NCI-H510A treated with DMSO at 0.1 percent for 48 hours (cell line): ENCODE data around the gene DCAF6.

Experiments
- DNase-seq: peaks from one replicate; lab custom pipeline; 2025; lab: John Stamatoyannopoulos, UW

The DCAF6 gene

GRCh38 chr1:167957710-167958109 lies 21.2 kb downstream of the DCAF6 start:
- no peak for DNase-seq

- DNase-seq = no peak
Measured at GRCh38 chr1:167964646-167965045, 28.2 kb downstream of the DCAF6 start.

GRCh38 chr1:167966050-167966449 lies 29.6 kb downstream of the DCAF6 start:
- DNase-seq = no peak

- DNase-seq = no peak
Measured at GRCh38 chr1:167968569-167968968, 32.1 kb downstream of the DCAF6 start.

GRCh38 chr1:167973832-167974231 lies 37.3 kb downstream of the DCAF6 start:
- no peak for DNase-seq

GRCh38 chr1:167974698-167975097 lies 38.2 kb downstream of the DCAF6 start:
- no peak for DNase-seq

- no peak for DNase-seq
Measured at GRCh38 chr1:167977245-167977644, 40.8 kb downstream of the DCAF6 start.

GRCh38 chr1:167981933-167982332 lies 45.5 kb downstream of the DCAF6 start:
- no peak for DNase-seq

GRCh38 chr1:167983797-167984420 lies 47.4 kb downstream of the DCAF6 start:
- no peak for DNase-seq

GRCh38 chr1:167984886-167985489 lies 48.5 kb downstream of the DCAF6 start:
- DNase-seq = no peak

GRCh38 chr1:167987174-167987573 lies 50.7 kb downstream of the DCAF6 start:
- no peak for DNase-seq

GRCh38 chr1:167991546-167991945 lies 55.1 kb downstream of the DCAF6 start:
- no peak for DNase-seq

GRCh38 chr1:167993720-167994119 lies 57.2 kb downstream of the DCAF6 start:
- no peak for DNase-seq

- no peak for DNase-seq
Measured at GRCh38 chr1:167994560-167994959, 58.1 kb downstream of the DCAF6 start.

GRCh38 chr1:167995038-167995437 lies 58.6 kb downstream of the DCAF6 start:
- no peak for DNase-seq

- no peak for DNase-seq
Measured at GRCh38 chr1:167996266-167996665, 59.8 kb downstream of the DCAF6 start.

GRCh38 chr1:167997037-167997575 lies 60.6 kb downstream of the DCAF6 start:
- no peak for DNase-seq

- DNase-seq = no peak
Measured at GRCh38 chr1:167999877-168000276, 63.4 kb downstream of the DCAF6 start.

GRCh38 chr1:168000656-168001055 lies 64.2 kb downstream of the DCAF6 start:
- DNase-seq = no peak

GRCh38 chr1:168001213-168001612 lies 64.7 kb downstream of the DCAF6 start:
- no peak for DNase-seq

GRCh38 chr1:168004531-168004930 lies 68.0 kb downstream of the DCAF6 start:
- no peak for DNase-seq

- no peak for DNase-seq
Measured at GRCh38 chr1:168005529-168005928, 69.0 kb downstream of the DCAF6 start.

- DNase-seq = no peak
Measured at GRCh38 chr1:168007691-168008090, 71.2 kb downstream of the DCAF6 start.

GRCh38 chr1:168008595-168008994 lies 72.1 kb downstream of the DCAF6 start:
- no peak for DNase-seq
